HG03135 (cell line): ENCODE data around the gene COL15A1.
"Not testable (repeated sequence)": the region's sequence is repeated elsewhere in the genome, so short reads cannot be mapped to it uniquely, and the experiment has no call there.

ENCODE experiments used
- ATAC-seq: cut with Tn5 transposase; IDR thresholded peaks from one replicate; pipeline ENCODE4 v1.9.1; 2021; ENCODE audit warnings: mild to moderate bottlenecking, moderate library complexity; ENCODE audit not compliant: unreplicated experiment

The COL15A1 gene

DNA sequence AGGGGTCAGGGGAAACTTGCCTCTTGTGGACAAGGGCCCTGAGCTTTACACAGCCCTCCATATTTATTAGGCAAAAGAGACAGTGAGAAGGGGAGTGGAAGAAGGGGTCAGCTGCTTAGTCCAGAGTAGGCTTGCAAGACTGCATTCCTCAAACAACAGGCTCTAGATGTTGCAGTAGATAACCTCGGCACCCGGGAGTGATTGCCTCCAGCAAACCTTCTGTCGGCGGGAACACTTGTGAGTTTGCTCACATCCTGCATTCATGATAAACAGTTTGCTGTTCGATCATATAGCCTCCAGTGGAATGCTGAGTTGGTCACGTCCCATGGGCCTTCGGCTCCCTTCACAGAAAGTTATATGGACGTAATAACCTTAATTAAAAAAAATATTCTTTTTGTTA, 66.7 kb downstream of the COL15A1 start:
- not testable (repeated sequence) for ATAC-seq

DNA sequence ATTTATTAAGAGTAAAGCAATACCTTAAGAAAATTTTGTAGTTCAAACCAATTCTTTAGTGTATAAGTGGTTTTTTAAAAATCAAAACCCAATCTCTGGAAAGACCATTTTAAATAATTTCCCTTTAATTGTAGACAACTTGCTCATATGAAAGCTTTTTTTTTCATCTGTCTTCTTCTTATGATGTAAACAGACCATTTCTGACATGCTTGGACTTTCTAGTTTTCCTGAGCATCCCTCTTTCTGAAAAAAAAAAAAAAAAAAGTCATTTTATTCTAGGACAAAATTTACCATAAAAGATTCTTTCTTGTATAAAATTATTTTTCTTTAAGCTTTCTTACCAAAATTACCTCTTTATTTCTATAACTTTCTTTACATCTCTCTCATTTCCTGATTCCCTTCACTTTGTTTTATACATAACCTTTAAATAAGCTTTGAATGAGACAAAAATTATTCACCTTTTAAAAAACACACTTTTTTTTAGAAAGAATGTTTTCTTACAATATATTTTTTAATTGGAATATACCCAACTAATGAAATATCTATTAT, 67.5 kb downstream of the COL15A1 start:
- ATAC-seq = no peak

- ATAC-seq = no peak
Measured at GRCh38 chr9:99012957-99013512, 69.3 kb downstream of the COL15A1 start.

DNA sequence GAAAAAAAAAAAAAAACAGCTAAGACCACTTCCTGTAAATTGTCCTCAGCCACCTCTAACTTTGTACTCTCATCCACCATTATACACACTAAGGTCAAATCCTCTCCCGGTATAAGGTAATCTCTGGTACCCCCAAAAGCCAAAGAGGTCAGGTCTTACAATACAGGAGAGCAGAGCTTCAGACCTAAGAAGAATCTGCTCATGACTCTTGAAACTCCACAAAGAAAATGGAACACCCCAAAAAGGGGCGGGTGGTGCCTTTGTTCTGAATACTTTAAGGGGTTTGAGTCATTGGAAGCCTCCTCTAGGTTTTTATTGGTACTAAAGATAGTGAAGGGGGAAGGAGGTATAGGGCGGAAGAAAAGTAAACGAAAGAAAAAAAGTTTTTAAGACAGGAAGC, 69.8 kb downstream of the COL15A1 start:
- ATAC-seq = no peak

- ATAC-seq = no peak
Measured at GRCh38 chr9:99015448-99015847, 71.7 kb downstream of the COL15A1 start.

DNA sequence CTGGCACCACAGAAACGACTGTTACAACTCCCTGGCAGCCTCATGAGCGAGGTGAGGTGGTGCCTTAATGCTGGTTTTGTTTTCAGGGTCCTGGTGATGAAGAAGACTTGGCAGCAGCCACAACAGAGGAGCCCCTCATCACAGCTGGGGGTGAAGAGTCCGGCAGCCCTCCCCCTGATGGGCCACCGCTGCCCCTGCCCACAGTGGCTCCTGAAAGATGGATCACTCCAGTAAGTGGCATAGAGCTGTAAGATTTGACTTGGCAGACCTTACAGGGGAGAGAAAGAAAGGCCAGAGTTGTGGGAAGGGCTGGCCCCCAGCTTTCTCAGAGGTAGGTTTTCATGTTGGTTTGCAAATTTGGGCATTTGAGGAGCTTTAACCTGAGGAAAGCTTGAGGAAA, 72.2 kb downstream of the COL15A1 start:
- ATAC-seq = no peak

GRCh38 chr9:99016681-99017387, 73.1 kb downstream of the COL15A1 start:
- ATAC-seq = no peak

DNA sequence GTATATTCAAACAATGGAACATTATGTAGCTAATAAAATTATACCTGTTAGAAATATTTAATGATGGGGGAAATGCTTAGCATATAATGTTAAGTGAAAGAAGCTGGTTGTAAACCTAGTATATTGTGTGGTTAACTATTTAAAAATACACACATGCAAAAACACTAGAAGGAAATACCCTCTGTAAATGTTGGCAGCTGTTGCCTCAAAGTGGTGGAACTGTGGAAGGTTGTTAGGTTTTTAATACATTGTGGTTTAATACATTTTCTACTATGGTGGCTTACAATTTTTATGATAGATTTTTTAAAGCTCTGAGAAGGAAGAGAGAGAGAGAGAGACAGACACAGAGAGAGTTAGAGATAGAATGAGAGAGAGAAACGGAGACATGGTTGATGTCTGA, 74.9 kb downstream of the COL15A1 start:
- no peak for ATAC-seq

- no peak for ATAC-seq
Measured at GRCh38 chr9:99019510-99020331, 76.0 kb downstream of the COL15A1 start.

- ATAC-seq = no peak
Measured at GRCh38 chr9:99020786-99021436, 77.2 kb downstream of the COL15A1 start.

- ATAC-seq = no peak
Measured at GRCh38 chr9:99021512-99021911, 77.8 kb downstream of the COL15A1 start.

GRCh38 chr9:99023231-99023630, 79.5 kb downstream of the COL15A1 start:
- ATAC-seq = no peak

DNA sequence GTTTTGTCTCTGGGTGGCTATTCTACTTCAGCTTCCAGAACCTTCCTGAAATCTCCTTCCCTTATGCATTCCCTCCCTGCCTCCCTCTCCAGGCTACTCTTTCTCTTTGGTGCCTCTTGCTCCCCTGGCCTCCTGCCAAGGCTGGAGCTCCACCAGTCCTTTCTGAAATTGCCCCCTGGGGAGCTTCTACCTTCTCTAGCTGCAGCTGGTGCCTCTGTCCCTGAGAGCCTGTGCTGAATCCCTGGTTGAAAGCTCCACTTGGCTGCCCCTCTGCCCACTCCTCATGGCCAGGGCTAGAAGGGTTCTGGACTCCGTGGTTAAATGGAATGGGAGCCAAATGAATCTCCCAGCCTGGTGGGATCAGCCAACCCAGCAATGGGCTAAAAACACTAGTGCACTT, 80.1 kb downstream of the COL15A1 start:
- ATAC-seq = no peak

DNA sequence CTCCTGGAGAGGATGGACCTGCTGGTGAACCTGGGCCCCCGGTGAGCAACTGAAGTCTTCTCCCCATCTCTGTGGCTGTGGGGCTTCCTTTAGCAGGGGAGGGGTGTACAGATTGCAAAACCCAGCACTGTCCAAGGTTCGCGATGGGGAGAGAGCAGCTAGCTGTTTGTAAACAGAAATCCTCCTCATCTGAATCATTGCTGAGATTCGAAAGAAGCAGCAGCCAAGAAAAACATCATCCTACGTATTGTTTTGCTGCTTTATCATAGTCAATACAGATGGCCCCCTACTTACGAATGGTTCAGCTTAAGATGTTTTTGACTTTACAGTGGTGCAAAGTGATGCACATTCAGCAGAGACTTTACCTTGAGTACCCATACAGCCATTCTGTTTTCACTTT, 81.3 kb downstream of the COL15A1 start:
- ATAC-seq = no peak

- ATAC-seq = no peak
Measured at GRCh38 chr9:99025616-99026270, 82.0 kb downstream of the COL15A1 start.

DNA sequence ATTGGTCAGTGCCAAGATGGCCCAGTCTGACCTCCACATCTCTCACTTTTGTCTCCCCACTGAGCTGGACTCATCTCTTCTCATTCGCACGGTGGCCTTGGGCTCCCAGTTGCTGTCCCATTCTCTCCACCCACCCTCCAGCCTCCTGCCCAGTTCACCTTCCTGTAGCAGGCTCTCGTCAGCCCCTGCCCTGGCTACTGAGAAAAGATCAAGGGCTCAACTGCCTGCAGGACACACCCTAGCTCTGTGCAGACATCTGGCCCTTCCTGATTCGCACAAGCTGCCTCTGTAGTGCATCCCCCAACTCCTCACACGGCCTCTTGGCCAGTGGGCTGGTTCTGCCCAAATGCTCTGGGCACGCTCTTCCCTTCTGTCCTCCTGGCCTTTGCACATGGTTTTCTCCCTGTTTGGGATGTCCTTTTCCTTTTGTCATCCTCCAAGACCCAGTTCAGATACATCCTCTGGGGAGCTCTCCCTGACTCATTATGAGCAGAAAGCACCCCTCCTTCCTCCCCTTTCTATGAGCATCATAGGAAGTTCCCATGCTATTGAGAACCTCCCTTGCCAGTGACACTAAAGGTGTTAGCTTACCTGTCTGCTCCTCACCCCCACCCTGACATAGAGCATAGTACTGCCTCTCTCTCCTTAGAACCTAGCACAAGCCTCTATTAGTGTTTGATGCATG, 82.7 kb downstream of the COL15A1 start:
- ATAC-seq = no peak

- no peak for ATAC-seq
Measured at GRCh38 chr9:99026956-99027298, 83.2 kb downstream of the COL15A1 start.

DNA sequence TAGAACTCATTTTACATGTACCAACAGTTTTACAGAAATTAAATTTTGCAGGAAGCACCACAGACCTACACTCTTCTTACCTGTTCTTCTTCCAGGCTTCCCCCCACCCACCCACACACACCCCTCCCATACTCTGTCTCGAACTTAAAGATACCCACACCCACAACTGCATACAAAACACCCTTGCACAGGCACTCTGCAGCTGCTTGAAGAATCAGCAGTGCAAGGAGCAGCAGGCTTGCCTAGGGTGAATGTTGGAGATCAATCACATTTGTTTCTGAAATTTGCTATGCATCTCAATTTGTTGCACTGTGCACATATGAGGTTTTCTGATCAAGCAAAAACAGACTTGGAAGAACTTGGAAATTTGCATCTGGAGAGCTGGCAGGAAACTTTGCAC, 83.7 kb downstream of the COL15A1 start:
- no peak for ATAC-seq

DNA sequence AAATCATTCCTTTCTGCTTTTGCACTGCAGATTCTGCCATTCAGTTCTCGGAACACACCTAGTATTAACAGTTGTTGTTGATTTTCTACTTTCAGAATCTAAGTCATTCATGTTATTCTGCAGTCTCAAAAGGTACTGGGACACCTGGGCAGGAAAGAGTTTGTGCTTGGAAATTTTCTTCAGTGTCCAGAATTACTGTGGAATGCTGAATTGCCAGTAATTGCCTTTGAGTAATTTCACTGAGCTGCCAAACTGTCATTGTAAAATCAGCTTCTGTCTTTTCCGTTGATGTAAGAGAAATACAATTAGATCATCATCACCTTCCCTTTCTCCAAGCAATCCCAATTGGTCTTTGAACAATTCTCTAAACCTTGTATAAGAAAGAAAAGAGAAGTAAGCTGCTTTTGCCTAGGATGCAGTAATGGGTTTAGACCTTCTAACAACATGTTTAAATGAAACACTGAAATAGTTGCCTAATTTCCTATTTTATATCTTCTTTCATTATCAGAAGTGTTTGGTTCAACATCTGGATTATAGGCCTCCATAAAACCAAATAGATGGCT, 85.5 kb downstream of the COL15A1 start:
- ATAC-seq = no peak

DNA sequence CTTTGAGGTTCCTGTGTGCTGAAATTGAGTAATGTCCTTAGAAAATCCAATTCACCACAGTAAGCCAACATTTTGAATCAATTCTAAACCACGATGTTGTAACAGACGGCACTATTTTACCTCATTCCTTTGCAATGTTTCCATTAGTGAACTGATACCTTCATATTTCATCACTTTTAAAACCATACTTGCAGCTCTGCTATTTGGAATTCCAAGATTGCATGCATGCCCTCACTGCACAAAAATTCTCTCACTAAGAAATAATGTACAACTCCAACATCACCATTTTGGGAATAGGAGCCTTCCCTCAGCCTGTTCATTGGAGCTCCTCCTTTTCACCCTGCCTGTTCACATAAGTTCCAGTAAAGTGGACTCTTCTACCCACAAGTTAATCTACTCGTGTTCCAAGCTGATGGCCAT, 86.4 kb downstream of the COL15A1 start:
- no peak for ATAC-seq
